HEK293T (cell line): Measurements from ENCODE around the gene ZDHHC18.

ENCODE experiments used
- BHLHE40 ChIP-seq: fragments of 450-650 bp; IDR thresholded peaks from 2 replicates; pipeline ENCODE4 v1.6.1; 2016; ENCODE audit warnings: mild to moderate bottlenecking, moderate library complexity, borderline replicate concordance
- CTBP1 ChIP-seq: fragments of 450-650 bp; IDR thresholded peaks from 2 replicates; pipeline ENCODE4 v1.6.1; 2016; ENCODE audit warnings: borderline replicate concordance
- ELF4 ChIP-seq: fragments of 450-650 bp; IDR thresholded peaks from 2 replicates; pipeline ENCODE4 v1.6.1; 2017; ENCODE audit warnings: antibody characterized with exemption
- L3MBTL2 ChIP-seq: fragments of 450-650 bp; conservative IDR thresholded peaks from 2 replicates; pipeline ENCODE4 v1.6.1; 2016; ENCODE audit warnings: mild to moderate bottlenecking
- NFRKB ChIP-seq: fragments of 450-650 bp; IDR thresholded peaks from 2 replicates; pipeline ENCODE4 v1.6.1; 2016; ENCODE audit warnings: mild to moderate bottlenecking, moderate library complexity
- SP1 ChIP-seq: fragments of 450-650 bp; IDR thresholded peaks from 2 replicates; pipeline ENCODE4 v1.6.1; 2017
- TARDBP ChIP-seq: fragments of 450-650 bp; IDR thresholded peaks from 2 replicates; pipeline ENCODE4 v1.6.1; 2016

GRCh38 chr1:26897351-26897750 lies 70.9 kb downstream of the ZDHHC18 start:
- TF ChIP-seq CTBP1 (no peak), SP1 (no peak), ELF4 (no peak), BHLHE40 (no peak), L3MBTL2 (no peak), TARDBP (no peak), NFRKB (no peak)
